Neural cell (in vitro differentiated cells): ENCODE results near the gene ERC2. TPM values are rescaled to one million over a fixed set of nuclear protein-coding genes. Genes with fewer than 3 reads are reported as not detected.

Experiments used
- H2AFZ ChIP-seq: fragments of 200-600, 300-800 bp; sonication (generic), shearing (Covaris generic); 2 replicates; pipeline ENCODE4 v1.6.0; 2014; ENCODE audit warnings: low read depth, mild to moderate bottlenecking, antibody characterized with exemption, low read length, moderate library complexity
- H3F3A ChIP-seq: fragments of 200-600 bp; shearing (Covaris generic); 2 replicates; pipeline ENCODE4 v1.6.1; 2016; ENCODE audit warnings: mild to moderate bottlenecking, moderate library complexity, mixed read lengths, antibody characterized with exemption, low read length; ENCODE audit not compliant: insufficient read depth, poor library complexity, severe bottlenecking
- H3K27ac ChIP-seq: fragments of 200-600, 300-800 bp; sonication (generic), shearing (Covaris generic); 2 replicates; pipeline ENCODE4 v1.5.1; 2014; ENCODE audit warnings: mild to moderate bottlenecking, low read length, moderate library complexity
- H3K27me3 ChIP-seq: fragments of 300-800, 200-600 bp; sonication (generic), shearing (Covaris generic); 2 replicates; pipeline ENCODE4 v1.6.0; 2014; ENCODE audit warnings: mild to moderate bottlenecking, low read depth, low read length, moderate library complexity; ENCODE audit not compliant: insufficient read depth
- H3K36me3 ChIP-seq: fragments of 300-800, 200-600 bp; sonication (generic), shearing (Covaris generic); 2 replicates; pipeline ENCODE4 v1.5.1; 2014; ENCODE audit warnings: mild to moderate bottlenecking, antibody characterized with exemption, low read length, moderate library complexity; ENCODE audit not compliant: insufficient read depth
- H3K4me2 ChIP-seq: fragments of 300-800, 200-600 bp; sonication (generic), shearing (Covaris generic); 2 replicates; pipeline ENCODE4 v1.6.0; 2014; ENCODE audit warnings: mild to moderate bottlenecking, low read length
- H3K4me3 ChIP-seq: fragments of 300-800, 200-600 bp; sonication (generic), shearing (Covaris generic); 2 replicates; pipeline ENCODE4 v1.5.1; 2014; ENCODE audit warnings: mild to moderate bottlenecking, low read length, moderate library complexity
- H3K79me2 ChIP-seq: fragments of 200-600 bp; shearing (Covaris generic); replicated peaks from 2 replicates; pipeline ENCODE4 v1.6.0; 2014; ENCODE audit warnings: mild to moderate bottlenecking, low read length, moderate library complexity; ENCODE audit not compliant: insufficient read depth
- H3K9ac ChIP-seq: fragments of 300-800, 200-600 bp; sonication (generic), shearing (Covaris generic); 2 replicates; pipeline ENCODE4 v1.6.1; 2016; ENCODE audit warnings: mild to moderate bottlenecking, low read length, mixed read lengths
- H3K9me2 ChIP-seq: fragments of 200-600 bp; shearing (Covaris generic); 2 replicates; pipeline ENCODE4 v1.6.1; 2016; ENCODE audit warnings: mild to moderate bottlenecking, low read length, mixed read lengths; ENCODE audit not compliant: insufficient read depth
- H3K9me3 ChIP-seq: fragments of 200-600, 300-800 bp; sonication (generic), shearing (Covaris generic); 2 replicates; pipeline ENCODE4 v1.6.1; 2016; ENCODE audit warnings: mild to moderate bottlenecking, mixed run types, low read length, moderate library complexity, mixed read lengths
- H4K20me1 ChIP-seq: fragments of 200-600 bp; shearing (Covaris generic); 2 replicates; pipeline ENCODE4 v1.6.1; 2016; ENCODE audit warnings: mild to moderate bottlenecking, mixed run types; ENCODE audit not compliant: insufficient read depth
- EP300 ChIP-seq: fragments of 450-650 bp; conservative IDR thresholded peaks from 2 replicates; pipeline ENCODE4 v1.6.1; 2014; ENCODE audit warnings: antibody characterized with exemption, mild to moderate bottlenecking, moderate library complexity; ENCODE audit not compliant: poor library complexity, severe bottlenecking
- EZH2 ChIP-seq: fragments of 200-600, 300-800 bp; shearing (Covaris generic), sonication (generic); IDR thresholded peaks from 2 replicates; pipeline ENCODE4 v1.6.1; 2014; ENCODE audit warnings: antibody characterized with exemption, low read length, borderline replicate concordance, mild to moderate bottlenecking; ENCODE audit not compliant: insufficient read depth, poor library complexity, severe bottlenecking
- MXI1 ChIP-seq: fragments of 450-650 bp; conservative IDR thresholded peaks from 2 replicates; pipeline ENCODE4 v1.6.1; 2014; ENCODE audit warnings: antibody characterized with exemption, mild to moderate bottlenecking; ENCODE audit not compliant: poor library complexity, severe bottlenecking
- POLR2AphosphoS5 ChIP-seq: IDR thresholded peaks from 2 replicates; pipeline ENCODE4 v1.6.1; 2012
- RAD21 ChIP-seq: fragments of 450-650 bp; conservative IDR thresholded peaks from 2 replicates; pipeline ENCODE4 v1.6.1; 2014; ENCODE audit warnings: antibody characterized with exemption, mild to moderate bottlenecking, moderate library complexity
- SMC3 ChIP-seq: fragments of 450-650 bp; conservative IDR thresholded peaks from 2 replicates; pipeline ENCODE4 v1.6.1; 2014; ENCODE audit warnings: antibody characterized with exemption, mild to moderate bottlenecking, moderate library complexity; ENCODE audit not compliant: poor library complexity
- TAF1 ChIP-seq: IDR thresholded peaks from 2 replicates; pipeline ENCODE4 v1.6.1; 2012; ENCODE audit warnings: low read depth
- polyA plus RNA-seq: library from polyadenylated mRNA; depleted of rRNA; stranded (reverse); fragments of >200 nt; gene quantifications from 2 replicates; pipeline ENCODE4 v1.2.3, GENCODE V29; 2014
- TF ChIP-seq, protein P1 (sequence below): fragments of 450-650 bp; IDR thresholded peaks from 2 replicates; pipeline ENCODE4 v1.5.1; 2014; ENCODE audit warnings: antibody characterized with exemption, mild to moderate bottlenecking, moderate library complexity; ENCODE audit not compliant: poor library complexity, severe bottlenecking
- TF ChIP-seq, protein P2 (sequence below): IDR thresholded peaks from 2 replicates; pipeline ENCODE4 v1.6.1; 2012; ENCODE audit warnings: borderline replicate concordance

ERC2 gene
- polyA plus RNA-seq, 1 donor from 2014 or later: 60.4 TPM

DNA sequence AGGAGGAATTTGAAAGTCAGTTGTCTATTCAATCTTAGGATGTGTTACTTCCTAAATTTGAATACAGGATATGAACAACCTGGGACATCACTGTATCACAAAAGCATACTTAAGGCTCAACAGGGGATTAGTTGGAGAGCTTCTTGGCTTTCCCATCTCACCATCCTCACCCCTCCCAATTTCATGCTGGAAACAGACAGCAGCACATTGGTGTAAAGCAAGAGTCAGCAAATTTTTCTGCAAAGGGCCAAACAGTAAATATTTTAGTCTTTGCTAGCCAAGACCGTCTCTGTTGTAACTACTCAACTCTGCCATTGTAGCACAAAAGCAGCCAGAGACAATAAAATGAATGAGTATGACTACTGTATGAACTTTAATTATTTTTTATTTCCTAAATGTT lies 94.9 kb downstream of the ERC2 start:
- H3K27me3 ChIP-seq: no peaks in the 10 kb centered on the region
- H4K20me1 ChIP-seq: no peaks in the 10 kb centered on the region
- no peak overlapping the region for H3K9ac ChIP-seq
- no peaks in the 10 kb centered on the region for H3K9me3 ChIP-seq
- H3K27ac ChIP-seq: no peak overlapping the region
- no peaks in the 10 kb centered on the region for H3F3A ChIP-seq
- H3K4me2 ChIP-seq: no peak overlapping the region
- H3K36me3 ChIP-seq: no peaks in the 10 kb centered on the region
- H2AFZ ChIP-seq: no peak overlapping the region
- no peak for TF ChIP-seq TAF1
- TF ChIP-seq MXI1: no peak
- TF ChIP-seq, protein P1, sequence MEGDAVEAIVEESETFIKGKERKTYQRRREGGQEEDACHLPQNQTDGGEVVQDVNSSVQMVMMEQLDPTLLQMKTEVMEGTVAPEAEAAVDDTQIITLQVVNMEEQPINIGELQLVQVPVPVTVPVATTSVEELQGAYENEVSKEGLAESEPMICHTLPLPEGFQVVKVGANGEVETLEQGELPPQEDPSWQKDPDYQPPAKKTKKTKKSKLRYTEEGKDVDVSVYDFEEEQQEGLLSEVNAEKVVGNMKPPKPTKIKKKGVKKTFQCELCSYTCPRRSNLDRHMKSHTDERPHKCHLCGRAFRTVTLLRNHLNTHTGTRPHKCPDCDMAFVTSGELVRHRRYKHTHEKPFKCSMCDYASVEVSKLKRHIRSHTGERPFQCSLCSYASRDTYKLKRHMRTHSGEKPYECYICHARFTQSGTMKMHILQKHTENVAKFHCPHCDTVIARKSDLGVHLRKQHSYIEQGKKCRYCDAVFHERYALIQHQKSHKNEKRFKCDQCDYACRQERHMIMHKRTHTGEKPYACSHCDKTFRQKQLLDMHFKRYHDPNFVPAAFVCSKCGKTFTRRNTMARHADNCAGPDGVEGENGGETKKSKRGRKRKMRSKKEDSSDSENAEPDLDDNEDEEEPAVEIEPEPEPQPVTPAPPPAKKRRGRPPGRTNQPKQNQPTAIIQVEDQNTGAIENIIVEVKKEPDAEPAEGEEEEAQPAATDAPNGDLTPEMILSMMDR: no peak
- no peak for TF ChIP-seq EZH2
- no peak overlapping the region for H3K4me3 ChIP-seq
- H3K79me2 ChIP-seq: no peaks in the 10 kb centered on the region
- H3K9me2 ChIP-seq: no peaks in the 10 kb centered on the region

DNA sequence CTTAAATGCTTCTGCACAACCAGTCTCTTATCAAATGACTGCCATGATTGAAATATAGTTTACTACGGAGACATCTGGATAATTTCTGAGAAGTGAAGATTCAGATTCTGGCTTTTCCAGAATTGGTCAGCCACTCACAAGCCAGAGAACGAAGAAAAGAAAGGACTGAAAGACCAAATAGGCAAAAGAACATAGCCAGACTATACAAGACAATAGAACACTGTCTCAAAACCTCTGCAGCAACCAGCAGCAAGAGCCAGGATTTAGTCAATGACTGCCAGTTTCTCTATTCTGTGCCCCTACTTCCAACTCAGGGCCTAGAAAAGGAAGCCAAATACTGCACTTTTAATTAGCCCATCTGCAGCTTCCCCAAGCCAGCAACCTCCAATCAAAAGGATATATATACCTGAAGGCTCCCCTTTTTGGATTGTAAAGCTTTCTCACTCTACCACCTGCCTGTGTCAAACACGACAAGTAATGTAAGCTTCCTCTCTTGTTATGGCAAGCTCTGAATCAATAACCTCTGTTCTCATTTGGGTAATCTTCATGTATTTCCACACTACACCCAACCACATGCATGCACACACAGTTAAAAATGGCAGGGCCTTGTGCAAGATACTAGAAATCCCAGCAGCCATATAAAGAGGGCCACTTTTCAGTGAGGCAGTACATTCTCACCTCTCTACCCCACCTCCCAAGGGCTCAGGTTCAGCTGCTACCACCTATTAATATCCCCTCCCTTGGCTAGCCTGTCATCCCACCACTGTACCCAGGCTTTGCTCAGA lies 97.1 kb downstream of the ERC2 start:
- H2AFZ ChIP-seq: no peak overlapping the region
- no peaks in the 10 kb centered on the region for H3K79me2 ChIP-seq
- H3F3A ChIP-seq: no peaks in the 10 kb centered on the region
- no peak overlapping the region for H3K27ac ChIP-seq
- H3K9me2 ChIP-seq: no peaks in the 10 kb centered on the region
- H3K4me3 ChIP-seq: no peak overlapping the region
- no peaks in the 10 kb centered on the region for H3K36me3 ChIP-seq
- H4K20me1 ChIP-seq: no peaks in the 10 kb centered on the region
- TF ChIP-seq POLR2AphosphoS5: no peak
- TF ChIP-seq EP300: no peak
- no peaks in the 10 kb centered on the region for H3K27me3 ChIP-seq
- no peak overlapping the region for H3K9ac ChIP-seq
- no peaks in the 10 kb centered on the region for H3K9me3 ChIP-seq
- H3K4me2 ChIP-seq: no peak overlapping the region

- H3K79me2 ChIP-seq: no peaks in the 10 kb centered on the region
- H3K36me3 ChIP-seq: no peaks in the 10 kb centered on the region
- H3K9me2 ChIP-seq: no peaks in the 10 kb centered on the region
- no peaks in the 10 kb centered on the region for H3F3A ChIP-seq
- H3K4me2 ChIP-seq: no peak overlapping the region
- no peak overlapping the region for H2AFZ ChIP-seq
- no peak overlapping the region for H3K4me3 ChIP-seq
- H3K27me3 ChIP-seq: no peaks in the 10 kb centered on the region
- TF ChIP-seq EP300 (no peak), EZH2 (no peak), MXI1 (no peak), SMC3 (no peak), RAD21 (no peak), TAF1 (no peak), POLR2AphosphoS5 (no peak)
- TF ChIP-seq, protein P1: no peak
- TF ChIP-seq, protein P2, sequence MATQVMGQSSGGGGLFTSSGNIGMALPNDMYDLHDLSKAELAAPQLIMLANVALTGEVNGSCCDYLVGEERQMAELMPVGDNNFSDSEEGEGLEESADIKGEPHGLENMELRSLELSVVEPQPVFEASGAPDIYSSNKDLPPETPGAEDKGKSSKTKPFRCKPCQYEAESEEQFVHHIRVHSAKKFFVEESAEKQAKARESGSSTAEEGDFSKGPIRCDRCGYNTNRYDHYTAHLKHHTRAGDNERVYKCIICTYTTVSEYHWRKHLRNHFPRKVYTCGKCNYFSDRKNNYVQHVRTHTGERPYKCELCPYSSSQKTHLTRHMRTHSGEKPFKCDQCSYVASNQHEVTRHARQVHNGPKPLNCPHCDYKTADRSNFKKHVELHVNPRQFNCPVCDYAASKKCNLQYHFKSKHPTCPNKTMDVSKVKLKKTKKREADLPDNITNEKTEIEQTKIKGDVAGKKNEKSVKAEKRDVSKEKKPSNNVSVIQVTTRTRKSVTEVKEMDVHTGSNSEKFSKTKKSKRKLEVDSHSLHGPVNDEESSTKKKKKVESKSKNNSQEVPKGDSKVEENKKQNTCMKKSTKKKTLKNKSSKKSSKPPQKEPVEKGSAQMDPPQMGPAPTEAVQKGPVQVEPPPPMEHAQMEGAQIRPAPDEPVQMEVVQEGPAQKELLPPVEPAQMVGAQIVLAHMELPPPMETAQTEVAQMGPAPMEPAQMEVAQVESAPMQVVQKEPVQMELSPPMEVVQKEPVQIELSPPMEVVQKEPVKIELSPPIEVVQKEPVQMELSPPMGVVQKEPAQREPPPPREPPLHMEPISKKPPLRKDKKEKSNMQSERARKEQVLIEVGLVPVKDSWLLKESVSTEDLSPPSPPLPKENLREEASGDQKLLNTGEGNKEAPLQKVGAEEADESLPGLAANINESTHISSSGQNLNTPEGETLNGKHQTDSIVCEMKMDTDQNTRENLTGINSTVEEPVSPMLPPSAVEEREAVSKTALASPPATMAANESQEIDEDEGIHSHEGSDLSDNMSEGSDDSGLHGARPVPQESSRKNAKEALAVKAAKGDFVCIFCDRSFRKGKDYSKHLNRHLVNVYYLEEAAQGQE: no peak
- no peaks in the 10 kb centered on the region for H4K20me1 ChIP-seq
- H3K9me3 ChIP-seq: no peaks in the 10 kb centered on the region
- no peak overlapping the region for H3K9ac ChIP-seq
- no peak overlapping the region for H3K27ac ChIP-seq
These were observed 98.4 kb downstream of the ERC2 start for GRCh38 chr3:56369914-56370313.
